Esophagus squamous epithelium (tissue), 4 donors: ENCODE results near the gene TAF4B.

Experiments
- POLR2A ChIP-seq, 4 donors: fragments of 450-650 bp; IDR thresholded peaks; one replicate each; pipeline ENCODE4 v1.6.1; 2017; ENCODE audit warnings: antibody characterized with exemption in 4 of 4, mild to moderate bottlenecking in 4 of 4, moderate library complexity in 3 of 4
- TF ChIP-seq, protein P1 (sequence below), 6 experiments: fragments of 450-650 bp in 4 of 6; fragments of 200-600 bp in 2 of 6; sonication (generic) in 2 of 6; IDR thresholded peaks; one replicate each; pipeline ENCODE4 v1.5.1; 2016 to 2019; ENCODE audit warnings: antibody characterized with exemption in 6 of 6, mild to moderate bottlenecking in 4 of 6, moderate library complexity in 4 of 6

DNA sequence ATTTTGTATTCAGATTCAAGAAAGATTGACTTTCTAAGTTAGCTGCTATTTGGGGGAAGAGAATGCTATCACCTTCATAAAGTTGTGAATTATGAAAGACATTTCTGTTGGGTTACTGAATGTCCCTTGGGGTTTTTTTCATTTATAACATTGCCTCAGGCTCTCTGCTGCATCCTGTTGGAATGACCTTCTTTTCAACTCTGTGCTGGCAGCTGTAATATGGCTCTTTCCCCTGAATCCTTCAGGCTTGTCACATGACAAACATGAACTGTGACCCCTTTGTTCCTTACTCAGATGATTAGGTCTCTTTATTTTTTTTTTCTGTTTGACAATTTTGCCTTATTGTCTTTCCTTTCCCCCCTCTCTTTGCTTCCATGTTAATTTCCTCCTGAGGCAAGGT lies 159.8 kb downstream of the TAF4B start:
- TF ChIP-seq, protein P1, sequence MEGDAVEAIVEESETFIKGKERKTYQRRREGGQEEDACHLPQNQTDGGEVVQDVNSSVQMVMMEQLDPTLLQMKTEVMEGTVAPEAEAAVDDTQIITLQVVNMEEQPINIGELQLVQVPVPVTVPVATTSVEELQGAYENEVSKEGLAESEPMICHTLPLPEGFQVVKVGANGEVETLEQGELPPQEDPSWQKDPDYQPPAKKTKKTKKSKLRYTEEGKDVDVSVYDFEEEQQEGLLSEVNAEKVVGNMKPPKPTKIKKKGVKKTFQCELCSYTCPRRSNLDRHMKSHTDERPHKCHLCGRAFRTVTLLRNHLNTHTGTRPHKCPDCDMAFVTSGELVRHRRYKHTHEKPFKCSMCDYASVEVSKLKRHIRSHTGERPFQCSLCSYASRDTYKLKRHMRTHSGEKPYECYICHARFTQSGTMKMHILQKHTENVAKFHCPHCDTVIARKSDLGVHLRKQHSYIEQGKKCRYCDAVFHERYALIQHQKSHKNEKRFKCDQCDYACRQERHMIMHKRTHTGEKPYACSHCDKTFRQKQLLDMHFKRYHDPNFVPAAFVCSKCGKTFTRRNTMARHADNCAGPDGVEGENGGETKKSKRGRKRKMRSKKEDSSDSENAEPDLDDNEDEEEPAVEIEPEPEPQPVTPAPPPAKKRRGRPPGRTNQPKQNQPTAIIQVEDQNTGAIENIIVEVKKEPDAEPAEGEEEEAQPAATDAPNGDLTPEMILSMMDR (IDR thresholded peaks at IDR 0.05), result no peak
- no peak for TF ChIP-seq POLR2A (IDR thresholded peaks at IDR 0.05)
